NCI-H345 treated with DMSO at 0.1 percent for 48 hours (cell line): ENCODE data around the gene PLCL2.

ENCODE experiments used
- DNase-seq: peaks from one replicate; lab custom pipeline; 2025; ENCODE audit not compliant: unreplicated experiment; lab: John Stamatoyannopoulos, UW

PLCL2 gene

DNA sequence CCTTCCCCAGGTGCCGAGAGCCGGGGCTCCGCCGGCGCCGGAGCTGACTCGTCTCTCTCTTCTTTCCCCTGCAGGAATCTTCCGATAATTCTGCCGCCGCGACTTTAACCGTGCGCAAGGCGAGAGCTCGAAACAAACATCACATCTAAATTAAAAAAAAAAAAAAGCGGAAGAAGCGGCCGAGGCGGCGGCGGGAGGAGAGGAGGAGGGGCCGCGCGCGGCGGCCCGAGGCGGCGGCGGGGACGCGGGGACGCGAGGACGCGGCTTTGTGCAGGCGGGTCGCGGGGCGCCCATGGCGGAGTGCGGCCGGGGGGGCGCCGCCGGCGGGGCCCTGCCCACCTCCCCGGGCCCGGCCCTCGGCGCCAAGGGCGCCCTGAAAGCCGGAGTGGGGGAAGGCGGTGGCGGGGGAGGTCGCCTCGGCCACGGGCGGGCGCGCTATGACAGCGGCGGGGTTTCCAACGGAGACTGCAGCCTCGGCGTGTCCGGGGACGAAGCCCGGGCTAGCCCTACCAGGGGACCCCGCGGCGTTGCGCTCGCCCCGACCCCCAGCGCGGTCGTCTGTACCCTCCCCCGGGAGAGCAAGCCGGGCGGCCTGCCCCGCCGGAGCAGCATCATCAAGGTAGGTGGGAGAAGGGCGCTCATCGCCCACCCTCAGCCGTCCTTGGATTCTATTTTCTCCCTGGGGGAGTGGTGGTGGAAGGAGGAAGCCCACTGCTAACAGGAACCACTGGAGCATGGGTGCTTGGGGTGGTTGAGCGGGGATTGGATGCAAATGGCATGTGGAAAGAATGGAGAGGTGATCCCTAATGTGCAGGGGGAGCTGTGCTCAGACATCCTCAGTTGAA lies at the start of gene PLCL2:
Gene PLCL2, plus strand, starts transcription at position 208 of the 845 bp plus-strand sequence. Its CDS starts 85 bp downstream, at position 293.
- no peak for DNase-seq

DNA sequence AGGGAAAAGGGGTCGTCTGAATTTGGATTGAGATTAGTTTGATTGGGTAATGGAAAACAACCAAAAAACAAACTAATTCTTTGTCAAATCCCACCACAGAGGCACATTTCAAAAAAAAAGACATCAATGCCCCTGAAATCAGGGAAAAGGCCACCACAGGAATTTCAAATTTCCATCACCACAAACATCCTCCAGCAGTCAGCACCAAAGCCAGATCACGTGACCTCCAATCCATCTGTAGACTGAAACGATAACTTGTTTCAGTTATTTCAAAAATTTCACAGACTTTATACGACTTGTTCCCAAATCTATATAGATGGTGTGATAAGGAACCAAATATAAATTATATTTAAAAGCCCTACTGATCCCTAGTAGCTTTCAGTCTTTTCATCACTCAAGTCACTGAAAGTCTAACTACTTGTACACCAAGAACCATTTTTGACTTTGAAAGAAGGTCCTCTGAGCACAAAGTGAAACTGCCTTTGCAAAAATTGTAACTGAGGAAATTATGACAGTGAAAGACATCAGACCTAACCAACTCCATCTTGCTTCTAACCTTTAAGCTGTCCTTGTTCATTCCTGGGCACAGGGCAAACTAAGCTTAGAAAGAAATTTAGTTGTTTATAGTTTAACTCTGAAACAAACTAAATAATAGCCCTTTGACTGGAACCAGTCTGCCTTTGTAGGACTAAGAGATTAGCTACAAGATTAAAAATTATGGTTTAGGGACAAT lies 48.1 kb upstream of the PLCL2 start:
- DNase-seq = no peak

DNA sequence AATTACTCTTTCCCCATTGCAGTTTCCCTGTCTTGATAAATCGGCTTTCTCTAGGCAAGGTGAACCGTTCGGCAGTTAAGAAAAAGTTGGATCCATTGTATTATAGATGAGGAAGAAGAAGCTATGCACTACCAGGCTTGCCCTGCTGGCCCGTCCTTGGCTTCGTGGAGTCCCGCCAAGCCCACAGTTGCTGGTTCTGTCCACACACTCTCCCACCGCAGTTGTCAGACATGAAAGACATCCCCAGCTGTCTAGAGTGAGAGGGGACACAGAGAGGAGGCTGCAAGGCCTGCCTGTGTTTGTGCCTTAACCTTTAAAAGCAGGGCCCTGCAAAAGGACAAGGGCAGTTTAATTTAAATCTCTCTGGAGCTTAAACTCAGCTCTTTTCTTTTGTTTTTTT lies 47.2 kb upstream of the PLCL2 start:
- no peak for DNase-seq

DNA sequence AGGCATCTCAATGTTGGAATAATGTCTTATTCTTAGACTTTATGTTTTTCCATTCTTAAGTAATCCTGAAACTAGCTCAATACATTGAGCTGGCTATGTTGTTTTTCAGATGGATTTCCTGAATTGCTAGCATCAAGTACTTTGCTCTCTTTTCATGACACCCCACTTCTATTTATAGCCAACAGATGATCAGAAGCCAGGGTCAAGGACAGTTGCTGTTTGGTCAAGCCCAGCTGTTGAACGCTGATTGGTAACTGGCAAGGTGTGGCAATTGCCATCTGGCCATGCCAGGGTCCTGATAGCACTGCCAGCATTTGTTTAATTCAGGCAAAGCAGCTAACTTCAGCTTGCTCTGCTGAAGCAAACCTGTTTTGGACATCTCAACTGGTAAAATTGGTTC lies 46.2 kb upstream of the PLCL2 start:
- no peak for DNase-seq

DNA sequence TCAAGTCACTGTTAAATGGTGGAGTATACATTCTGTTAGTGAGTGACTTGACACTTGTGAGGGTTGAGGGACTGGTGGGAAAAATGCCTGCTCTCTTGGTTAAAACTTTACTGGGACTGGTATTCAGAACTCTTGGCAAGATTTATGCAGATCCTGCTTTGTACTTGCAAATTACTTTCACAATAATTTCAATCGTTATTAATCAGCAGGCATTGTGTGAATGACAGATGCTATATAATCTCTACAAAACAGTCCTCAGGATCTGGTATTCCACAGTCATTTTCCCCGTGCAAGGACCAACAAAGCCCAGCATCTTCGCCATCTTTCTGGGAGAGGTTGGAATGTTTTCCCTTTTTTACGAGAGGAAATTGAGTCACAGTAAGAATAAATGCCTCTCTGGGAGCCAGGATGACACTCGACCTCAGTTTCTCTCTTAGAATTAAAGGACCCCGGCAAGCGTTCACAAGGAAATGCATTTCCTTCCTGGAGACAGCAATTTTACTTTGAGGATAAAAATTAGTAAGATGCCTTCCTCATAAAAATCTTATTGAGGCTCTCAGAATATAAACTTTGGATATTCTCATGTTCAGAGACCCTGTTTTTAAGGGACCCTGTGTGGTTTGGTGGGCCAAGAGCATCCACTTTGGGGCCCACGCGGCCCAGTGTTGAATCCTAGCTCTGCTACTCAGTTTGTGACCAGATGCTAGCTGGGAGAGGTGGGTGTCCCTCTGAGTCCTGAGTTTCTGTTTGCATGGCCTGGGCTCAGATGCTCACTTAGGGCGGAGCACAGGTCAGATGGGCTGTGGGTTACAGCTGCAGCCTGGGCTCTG lies 45.3 kb upstream of the PLCL2 start:
- DNase-seq = no peak

DNA sequence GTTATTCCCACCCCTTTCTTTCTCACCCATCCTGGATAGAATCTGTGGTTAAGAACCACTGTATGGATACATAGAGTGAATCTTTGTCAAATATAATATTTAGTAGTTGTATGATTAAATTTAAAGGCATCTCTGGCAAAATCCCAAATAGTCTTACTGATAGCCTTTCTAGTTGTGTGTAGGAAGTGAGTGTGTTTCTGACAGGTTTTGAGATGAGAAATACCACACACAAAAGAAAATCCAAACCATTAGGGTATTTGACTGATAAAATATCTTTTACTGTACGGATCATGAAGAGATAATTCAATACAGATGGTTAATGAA lies 44.7 kb upstream of the PLCL2 start:
- DNase-seq = no peak

DNA sequence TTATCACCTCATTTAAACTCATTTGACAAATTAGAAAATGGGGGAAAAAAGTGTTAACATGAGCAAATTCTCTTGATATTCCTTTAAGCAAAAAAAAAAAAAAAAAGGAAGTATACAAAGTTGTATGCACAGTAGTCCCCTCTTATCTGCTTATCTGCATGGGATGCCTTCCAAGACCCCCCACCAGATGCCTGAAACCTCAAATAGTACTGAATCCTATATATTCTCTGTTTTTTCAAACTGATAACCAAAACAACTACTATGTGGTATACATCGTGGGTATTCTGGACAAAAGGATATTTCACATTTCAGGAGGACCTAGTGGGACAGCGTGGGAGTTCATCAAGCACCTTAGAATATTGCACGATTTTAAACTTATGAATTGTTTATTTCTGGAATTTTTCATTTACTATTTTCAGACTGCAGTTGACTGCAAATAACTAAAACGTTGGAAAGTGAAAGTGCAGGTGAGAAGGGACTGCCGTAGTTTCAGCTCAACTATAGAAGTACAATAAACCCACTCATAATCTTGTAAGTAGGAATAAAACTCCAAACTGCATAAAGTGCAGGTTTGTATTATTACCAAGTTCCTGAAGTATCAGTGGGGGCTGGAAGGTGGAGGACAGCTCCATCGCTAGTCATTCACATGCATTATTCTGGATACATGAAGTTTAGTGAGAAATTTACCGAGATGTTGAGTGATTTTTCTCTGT lies 43.6 kb upstream of the PLCL2 start:
- DNase-seq = no peak

DNA sequence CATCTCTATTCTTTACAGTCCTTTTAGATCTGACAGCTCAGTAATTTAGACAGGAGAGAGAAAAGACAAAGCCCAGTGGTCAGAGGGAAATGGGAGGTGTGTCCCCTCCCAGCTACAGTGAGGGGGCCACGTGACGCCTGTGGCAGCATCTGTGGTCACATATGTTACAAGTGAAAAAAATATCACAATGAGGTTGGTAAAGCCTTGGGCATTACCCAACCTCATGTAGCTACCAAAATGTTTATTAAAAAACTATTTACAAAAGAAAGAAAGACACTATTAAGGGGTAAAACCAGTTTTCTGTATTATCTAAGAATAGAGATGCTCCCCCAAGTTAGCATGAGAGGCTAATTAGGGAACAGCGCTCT lies 42.9 kb upstream of the PLCL2 start:
- no peak for DNase-seq

DNA sequence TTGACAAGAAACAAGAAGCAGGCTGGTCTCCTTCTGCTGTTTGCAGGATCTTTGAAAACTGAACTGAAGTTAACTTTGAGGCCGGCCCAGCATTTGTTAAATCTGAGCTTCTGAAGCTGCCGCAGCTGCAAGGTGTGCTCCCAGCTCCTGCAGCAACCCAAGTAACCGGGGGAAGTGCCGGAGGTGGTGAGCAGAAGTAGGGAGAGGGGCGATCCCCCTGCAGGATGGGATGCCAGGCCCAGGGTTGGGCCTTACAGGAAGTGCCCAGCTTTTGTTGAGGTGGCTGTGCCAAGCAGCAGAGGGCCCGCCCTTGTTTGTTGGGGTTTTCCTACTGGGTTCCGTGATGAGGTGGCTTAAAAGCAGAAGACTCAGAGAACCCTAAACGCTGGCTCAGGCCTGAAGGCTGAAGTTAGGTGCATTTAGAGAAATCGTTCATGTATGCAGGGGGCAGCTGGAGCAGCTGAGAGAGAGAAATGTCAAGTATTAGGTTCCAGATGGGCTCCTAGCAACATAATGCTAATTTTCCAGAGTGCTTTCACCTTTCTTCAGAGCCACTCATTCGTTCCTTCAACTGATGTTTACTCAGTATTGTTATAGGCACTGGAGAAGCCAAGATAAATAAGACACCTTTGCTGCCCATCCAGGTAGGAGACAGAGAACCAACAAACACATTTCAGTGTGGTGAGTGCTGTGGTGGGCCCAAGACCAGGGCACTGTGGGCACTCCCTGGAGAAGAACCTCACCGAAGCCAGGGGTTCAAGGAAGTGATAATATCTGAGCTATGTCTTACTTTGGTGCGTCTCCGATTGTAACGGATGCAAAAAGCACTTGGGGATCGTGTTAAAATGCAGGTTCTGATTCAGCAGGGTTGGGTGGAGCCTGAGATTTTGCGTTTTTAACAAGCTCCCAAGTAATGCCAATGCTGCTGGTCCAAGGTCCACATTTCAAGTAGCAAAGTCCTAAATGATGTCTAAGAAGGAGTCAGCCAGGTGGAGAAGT lies 42.2 kb upstream of the PLCL2 start:
- DNase-seq = peak; percentile 61

DNA sequence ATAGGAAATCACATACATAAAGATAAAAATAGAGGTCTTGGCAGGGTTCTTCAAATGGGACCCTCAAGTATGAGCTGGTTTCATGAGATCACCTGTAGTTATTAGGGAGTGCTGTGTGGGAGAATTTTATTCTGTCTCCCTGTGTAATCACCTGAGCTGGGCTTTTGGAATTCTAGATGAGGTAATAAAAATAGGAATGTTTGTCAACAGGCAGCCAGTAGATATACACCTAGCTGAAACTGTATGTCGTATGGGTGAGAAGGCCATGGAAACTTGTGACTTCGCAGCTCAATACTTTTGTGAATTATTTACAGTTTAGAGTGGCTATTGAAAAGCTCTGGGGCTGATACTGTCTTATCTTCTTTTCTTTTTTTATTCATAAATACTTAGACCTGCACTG lies 40.5 kb upstream of the PLCL2 start:
- DNase-seq = no peak

DNA sequence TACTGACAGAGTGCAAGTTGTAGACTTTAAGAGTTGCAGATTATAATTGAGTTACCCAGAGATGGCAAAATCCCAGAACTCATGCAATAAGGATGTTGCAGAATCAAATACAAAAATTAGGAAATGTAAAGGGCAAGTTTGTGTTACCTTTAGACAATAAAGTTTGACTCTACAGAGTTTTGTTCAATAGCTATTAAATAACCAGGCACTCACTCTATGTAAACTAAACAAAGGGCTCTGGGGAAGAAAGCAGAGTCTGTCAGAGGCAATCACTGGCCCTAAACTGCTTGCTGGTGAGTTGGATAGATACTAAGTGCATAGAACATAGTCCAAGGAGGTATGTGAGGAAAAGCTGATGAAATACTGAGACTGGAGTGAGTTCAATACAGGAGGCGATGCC lies 40.0 kb upstream of the PLCL2 start:
- no peak for DNase-seq

DNA sequence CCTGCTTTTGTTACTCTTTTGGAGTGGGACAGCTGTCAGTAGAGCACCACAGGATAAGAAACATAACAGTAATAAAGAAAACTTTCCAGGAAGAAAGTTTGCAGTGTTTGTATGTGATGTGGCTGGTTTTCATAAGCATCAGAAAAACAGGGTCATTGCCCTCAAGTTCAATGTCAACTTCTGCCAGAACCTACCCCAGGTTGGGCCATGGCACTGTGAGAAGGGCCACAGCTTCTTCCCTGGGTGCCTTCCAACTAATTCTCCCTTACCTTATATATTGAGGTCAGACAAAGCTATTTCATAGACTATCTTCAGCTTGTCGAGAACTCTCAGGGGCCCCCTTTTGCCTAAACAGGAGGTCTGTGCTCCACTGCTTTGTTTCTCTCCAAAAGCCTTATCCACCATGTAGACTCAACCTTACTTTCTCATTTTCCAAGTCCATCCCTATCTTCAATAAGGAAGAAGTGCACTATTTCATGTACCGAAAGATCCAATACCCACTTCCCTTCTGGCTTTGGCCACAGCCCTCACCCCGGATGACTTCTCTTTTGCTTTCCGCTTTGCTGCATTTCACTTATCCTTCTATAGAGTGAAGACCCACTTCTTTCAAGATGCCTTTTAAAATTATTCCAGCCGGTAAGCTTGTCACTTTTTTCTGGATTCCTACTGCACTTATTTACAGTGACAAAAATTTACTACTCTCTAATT lies 38.2 kb upstream of the PLCL2 start:
- DNase-seq = no peak

DNA sequence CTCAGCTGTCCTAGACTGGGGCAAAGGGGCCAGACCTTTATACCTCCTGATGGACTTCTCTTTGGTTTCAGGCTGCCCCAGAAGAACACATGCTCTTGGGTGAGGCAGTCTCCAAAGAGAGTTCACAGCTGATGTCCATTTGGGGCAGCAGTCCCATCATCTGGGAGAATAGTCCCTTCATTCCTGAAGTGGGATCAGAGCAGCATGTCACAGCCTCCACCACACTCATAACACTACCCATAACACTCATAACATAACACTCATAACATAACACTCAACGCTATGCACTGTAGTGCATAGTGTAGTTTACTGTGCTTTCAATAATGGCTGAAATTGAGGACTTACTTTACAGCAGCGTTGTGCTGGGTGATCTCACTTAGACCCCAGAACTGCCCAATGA lies 36.7 kb upstream of the PLCL2 start:
- DNase-seq = no peak

DNA sequence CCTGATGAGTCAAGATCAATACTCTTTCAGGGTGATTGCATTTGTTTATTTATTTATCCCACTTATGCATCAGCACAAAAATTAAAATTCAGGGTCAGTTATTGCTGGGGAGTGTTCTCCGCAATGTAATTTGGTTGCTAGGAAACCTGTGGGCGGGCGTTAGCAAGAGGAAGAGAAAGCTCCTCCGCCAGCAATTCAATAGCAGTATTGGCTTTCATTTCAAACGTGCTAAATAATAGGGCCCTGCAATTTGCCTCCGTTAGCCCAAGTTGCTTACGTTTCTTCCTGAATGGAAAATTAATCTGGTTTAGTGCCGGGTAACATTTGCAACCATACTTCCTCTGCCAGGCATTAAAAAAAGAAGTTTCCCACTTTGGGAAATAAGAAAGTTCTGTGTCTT lies 35.5 kb upstream of the PLCL2 start:
- DNase-seq = no peak

DNA sequence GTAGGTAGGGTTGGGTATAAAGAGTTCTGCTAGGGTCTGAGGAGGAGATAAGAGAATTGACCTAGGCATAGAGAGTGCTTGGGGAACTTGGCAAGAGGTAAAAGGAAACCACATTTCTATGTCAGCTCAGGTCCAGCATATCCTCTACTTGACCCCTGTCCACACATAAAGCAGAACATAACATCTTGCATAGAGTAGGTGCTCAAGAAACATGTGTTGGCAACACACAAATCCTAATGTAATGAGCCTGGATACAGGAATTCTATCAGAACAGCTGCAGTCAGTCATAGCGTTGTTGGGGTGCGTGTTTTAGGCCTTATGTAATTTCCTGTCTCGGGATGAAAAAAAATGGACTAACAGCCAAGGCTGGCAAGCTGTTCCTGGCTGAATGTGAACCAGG lies 35.0 kb upstream of the PLCL2 start:
- DNase-seq = no peak

DNA sequence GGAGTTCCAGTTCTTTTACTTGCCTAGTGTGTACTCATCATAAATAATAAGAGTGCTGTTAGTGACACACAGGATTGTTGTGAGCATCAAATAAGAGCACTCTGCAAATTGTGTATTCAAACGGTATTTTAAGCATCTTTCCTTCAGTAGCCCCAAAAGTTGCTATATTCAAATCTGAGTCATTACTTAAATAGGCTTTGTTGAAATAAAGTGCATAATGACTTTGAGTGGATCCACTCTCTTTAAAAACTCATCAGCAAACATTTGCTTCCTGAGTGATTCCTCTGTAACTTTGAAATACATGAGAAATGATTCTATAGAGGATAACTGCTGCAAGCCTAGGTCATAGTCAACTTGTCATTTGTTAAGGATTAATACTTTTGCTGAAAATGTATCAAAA lies 29.3 kb upstream of the PLCL2 start:
- no peak for DNase-seq

DNA sequence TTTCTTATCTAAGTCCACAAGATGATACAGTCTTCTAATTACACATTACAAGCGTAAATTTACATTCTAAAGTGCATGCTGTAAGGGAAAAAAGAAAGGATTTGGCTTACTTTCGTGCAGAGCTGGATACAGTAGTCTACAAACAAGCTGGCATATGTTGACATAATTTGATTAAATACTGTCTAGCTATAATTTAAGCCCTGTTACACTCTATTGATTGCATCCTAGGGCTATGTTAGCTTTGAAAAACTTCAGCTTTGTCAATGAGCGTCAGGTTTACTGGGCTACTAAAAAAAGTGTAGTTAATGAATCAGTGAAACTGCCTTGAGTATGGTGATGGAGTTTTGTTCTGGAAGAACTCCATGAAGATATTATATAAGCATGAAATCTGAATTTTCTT lies 24.5 kb upstream of the PLCL2 start:
- DNase-seq = no peak

DNA sequence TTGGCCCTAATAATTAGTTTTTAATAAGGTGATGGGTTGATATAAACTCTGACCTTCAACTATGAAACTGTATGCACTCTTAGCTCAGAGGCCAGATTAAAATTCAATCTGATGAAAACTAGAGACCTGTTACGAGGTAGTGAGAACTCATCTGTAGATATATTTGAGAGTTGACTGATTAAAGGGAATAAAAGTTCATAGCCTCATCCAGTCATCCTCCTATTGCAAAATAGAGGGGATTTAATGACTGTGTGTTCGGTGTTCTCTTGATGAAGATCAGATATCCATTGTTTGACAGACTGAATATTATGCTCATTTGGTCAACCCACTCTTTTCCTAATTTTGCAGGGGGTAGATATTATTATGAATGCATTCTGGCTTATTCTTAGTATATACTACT lies 23.3 kb upstream of the PLCL2 start:
- DNase-seq = no peak

DNA sequence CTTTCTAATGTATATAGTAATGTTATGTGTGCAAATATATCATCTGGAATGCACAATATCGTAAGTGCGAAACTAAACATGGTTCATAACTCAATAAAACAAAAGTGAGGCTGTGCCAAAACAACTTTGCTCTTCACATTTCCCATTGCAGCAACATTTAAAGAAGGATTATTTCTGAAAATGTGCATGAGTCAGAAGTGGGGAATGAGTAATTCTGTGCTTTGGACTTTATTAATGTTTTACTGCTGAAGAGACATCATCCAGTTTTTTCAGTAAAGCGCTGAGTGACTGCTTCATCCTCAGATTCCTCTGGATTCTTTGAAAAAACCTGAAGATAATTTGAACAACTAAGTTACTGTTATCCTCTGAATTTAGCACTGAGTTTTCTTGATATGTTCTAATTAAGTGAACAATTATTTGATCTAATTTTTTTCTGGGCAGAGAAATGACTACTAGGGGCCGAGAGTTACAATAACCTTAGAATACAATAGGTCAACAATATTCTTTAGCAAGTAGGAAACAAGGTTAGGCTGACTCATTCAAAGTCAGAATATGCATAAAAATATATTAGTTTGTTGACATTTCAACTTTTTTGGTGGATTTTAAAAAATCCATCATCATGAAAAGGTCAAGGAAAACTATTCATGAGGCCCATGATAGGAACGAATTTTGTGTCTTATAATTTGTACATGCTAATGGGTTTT lies 20.0 kb upstream of the PLCL2 start:
- DNase-seq = no peak
